ENCODE results near the gene KIF18B.

KIF18B gene

DNA sequence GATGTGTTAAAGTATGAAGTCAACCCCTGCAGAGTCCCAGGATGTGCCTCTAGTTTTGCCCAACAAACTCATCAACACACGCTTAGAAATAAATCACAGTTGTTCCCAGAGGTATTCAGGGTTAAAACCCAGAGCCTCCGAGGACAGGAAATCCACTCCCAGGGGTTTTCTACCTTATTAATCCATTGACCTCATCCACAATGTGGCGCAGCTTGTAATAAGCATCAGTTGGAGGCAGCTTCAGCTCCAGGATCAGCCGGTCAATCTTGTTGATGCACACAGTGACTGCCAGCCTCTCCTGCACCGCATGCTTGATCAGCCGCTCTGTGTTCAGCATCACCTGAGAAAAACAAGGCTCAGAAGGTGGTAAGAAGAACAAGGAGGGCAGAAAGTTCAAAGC, 71.8 kb downstream of the KIF18B start:
- DNase-seq (ENCODE audit: low read depth in 2 of 2): no peak

Measured in fibroblast of skin of left biceps (primary cell).